Right lobe of liver (tissue), 6 donors: ENCODE data around the gene ZFP64. TPM values are rescaled to one million over a fixed set of nuclear protein-coding genes. Genes with fewer than 3 reads are reported as not detected.

Source experiments
- ATAC-seq, 4 donors: fragments of 200-7000 bp; cut with Tn5 transposase; one replicate each; pipeline ENCODE4 v1.9.1; 2020; ENCODE audit warnings: mild to moderate bottlenecking in 4 of 4, moderate library complexity in 4 of 4
- DNase-seq, 3 donors: peaks; one replicate each; pipeline ENCODE4 v3.0.0-alpha.2; 2020
- H3K27ac ChIP-seq, 3 donors: fragments of 200-600 bp; one replicate each; pipeline ENCODE4 v1.8.0; 2022
- H3K27me3 ChIP-seq, 2 donors: fragments of 200-600 bp; one replicate each; pipeline ENCODE4 v1.8.0; 2022
- H3K36me3 ChIP-seq, 4 donors: fragments of 200-600 bp; sonication (generic) in 1 of 4; one replicate each; pipeline versions ENCODE4 v1.5.1 to v1.8.0; 2017 to 2022; ENCODE audit warnings: control low read depth in 1 of 4
- H3K4me1 ChIP-seq, 4 donors: fragments of 200-600 bp; sonication (generic) in 1 of 4; one replicate each; pipeline versions ENCODE4 v1.5.1 to v1.8.0; 2017 to 2022; ENCODE audit warnings: control low read depth in 1 of 4
- H3K4me3 ChIP-seq, 3 donors: fragments of 200-600 bp; one replicate each; pipeline ENCODE4 v1.8.0; 2022
- H3K9me3 ChIP-seq, 4 donors: fragments of 200-600 bp; sonication (generic) in 1 of 4; one replicate each; pipeline versions ENCODE4 v1.5.1 to v1.8.0; 2017 to 2022; ENCODE audit warnings: control low read depth in 1 of 4
- POLR2A ChIP-seq: fragments of 450-650 bp; IDR thresholded peaks from one replicate; pipeline ENCODE4 v1.6.1; 2017; ENCODE audit warnings: antibody characterized with exemption, mild to moderate bottlenecking
- WGBS: methylation state at CpG from one replicate; pipeline ENCODE4 v1.1.6; 2018; ENCODE audit warnings: low coverage, low lambda C conversion rate; ENCODE audit not compliant: insufficient coverage; ENCODE audit errors: missing lambda C conversion rate; 5-methylcytosine and 5-hydroxymethylcytosine counted together
- intact Hi-C, 2 donors: fragments of 100-400 bp; cut with DNase I; formaldehyde crosslinking; loops; one replicate each; pipeline versions ENCODE4 v1.11.2 to v1.14.1; 2022
- total RNA-seq, 6 experiments: library from RNA; depleted of rRNA in 2 of 6; stranded (reverse); fragments of >200 nt in 2 of 6; fragmentation: NEBNext Ultra II Directional in 3 of 6; extraction: Animal tissue kit (Norgen Biotek cat#: 25700) in 3 of 6; gene quantifications; one replicate each; pipeline versions ENCODE4 v1.1.0 to v1.2.4, GENCODE V29; 2016 to 2023
- TF ChIP-seq, protein P1 (sequence below), 4 donors: fragments of 200-600 bp in 3 of 4; fragments of 450-650 bp in 1 of 4; IDR thresholded peaks; one replicate each; pipeline versions ENCODE4 v1.5.1 to v1.8.0; 2016 to 2022; ENCODE audit warnings: antibody characterized with exemption in 4 of 4, mild to moderate bottlenecking in 2 of 4
- donor health status: DM: no; HTN: yes; CAD: no.
- donor health status: DM: no; HTN: no; CAD: no.
- donor health status: DM: no; HTN: no; CAD: no.
- donor health status: DM: no; HTN: yes; CAD: no.
- donor health status: DM: no; HTN: yes; CAD: no.

The ZFP64 gene
- total RNA-seq, 6 experiments from 2014 or later = 6.0 to 11.6 (median 7.2) TPM

DNA sequence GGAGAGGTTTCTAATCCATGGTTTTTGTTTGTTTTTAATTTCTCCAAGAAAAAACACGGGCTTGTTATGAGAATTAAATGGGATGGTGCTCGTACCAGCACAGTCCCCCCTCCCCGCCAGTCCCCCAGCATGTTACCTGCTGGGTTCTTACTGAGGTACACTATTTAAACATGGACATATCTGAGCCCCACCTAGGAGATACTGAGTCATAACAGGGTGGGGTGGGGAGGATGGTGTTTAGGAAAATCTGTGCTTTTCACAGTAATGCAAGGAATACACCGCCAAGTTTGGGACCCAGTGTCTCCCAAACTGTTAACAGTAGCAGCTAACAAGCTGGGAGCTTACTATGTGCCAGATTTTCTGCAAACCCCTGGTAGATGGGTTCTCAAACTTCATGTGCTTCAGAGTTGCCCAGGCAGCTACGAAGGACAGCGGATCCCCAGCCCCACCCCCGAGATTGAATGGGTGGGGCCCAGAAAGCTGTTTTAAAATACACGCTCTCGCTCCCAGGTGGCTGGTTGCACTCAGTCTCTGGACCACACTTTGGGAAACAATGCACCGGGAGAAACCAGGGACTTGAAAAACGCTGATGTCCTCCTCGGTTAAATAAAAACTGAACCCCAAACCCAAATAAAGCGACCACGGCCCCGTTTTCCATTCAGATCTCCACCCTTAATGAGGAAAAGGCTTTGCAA is 995 bp downstream of the ZFP64 start:
- WGBS = 15% methylated on average over 12 of the region's 15 CpGs
- no peaks in the 10 kb centered on the region for H3K9me3 ChIP-seq
- H3K36me3 ChIP-seq = peaks cover 0 to 9% (median 0%) of the 10 kb centered on the region in 4 donors
- H3K4me1 ChIP-seq = peaks cover 0 to 8% (median 3%) of the 10 kb centered on the region in 4 donors
- peak overlapping the region; percentile 83 to 97 (median 88) for H3K4me3 ChIP-seq
- peak; percentile 15 to 52 (median 41) for ATAC-seq
- TF ChIP-seq POLR2A = no peak
- TF ChIP-seq, protein P1, sequence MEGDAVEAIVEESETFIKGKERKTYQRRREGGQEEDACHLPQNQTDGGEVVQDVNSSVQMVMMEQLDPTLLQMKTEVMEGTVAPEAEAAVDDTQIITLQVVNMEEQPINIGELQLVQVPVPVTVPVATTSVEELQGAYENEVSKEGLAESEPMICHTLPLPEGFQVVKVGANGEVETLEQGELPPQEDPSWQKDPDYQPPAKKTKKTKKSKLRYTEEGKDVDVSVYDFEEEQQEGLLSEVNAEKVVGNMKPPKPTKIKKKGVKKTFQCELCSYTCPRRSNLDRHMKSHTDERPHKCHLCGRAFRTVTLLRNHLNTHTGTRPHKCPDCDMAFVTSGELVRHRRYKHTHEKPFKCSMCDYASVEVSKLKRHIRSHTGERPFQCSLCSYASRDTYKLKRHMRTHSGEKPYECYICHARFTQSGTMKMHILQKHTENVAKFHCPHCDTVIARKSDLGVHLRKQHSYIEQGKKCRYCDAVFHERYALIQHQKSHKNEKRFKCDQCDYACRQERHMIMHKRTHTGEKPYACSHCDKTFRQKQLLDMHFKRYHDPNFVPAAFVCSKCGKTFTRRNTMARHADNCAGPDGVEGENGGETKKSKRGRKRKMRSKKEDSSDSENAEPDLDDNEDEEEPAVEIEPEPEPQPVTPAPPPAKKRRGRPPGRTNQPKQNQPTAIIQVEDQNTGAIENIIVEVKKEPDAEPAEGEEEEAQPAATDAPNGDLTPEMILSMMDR (IDR thresholded peaks at IDR 0.05) = no peak
- intact Hi-C loops = no loop called here
- H3K27ac ChIP-seq = peak overlapping the region; percentile 85 to 93 (median 89)
- H3K27me3 ChIP-seq = no peaks in the 10 kb centered on the region
- DNase-seq = peak in 2 of 3 donors; percentile 29 to 48

DNA sequence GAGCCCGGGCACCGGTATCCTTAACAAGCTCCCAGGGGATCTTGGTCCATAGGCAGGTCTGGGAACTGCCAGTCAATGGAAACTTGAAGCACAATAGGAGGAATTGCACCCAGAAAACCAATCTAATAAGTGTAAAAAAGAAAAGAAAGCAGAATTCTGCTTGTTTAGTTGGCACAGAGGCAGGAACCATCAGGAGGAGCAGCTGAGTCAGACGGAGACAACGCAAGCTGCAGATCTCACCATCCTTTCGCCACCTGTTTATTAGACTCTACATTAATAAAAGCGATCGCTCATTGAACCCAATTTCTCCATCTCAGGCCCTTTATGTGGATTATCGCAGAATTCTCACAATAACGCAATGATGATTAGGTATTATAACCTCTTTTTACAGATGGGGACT is 9.8 kb downstream of the ZFP64 start:
- no peak for ATAC-seq
- TF ChIP-seq, protein P1 (IDR thresholded peaks at IDR 0.05) = no peak
- TF ChIP-seq POLR2A = no peak
- Histone ChIP-seq H3K27ac (no peak overlapping the region), H3K4me3 (no peak overlapping the region), H3K4me1 (peaks cover 0 to 14% (median 0%) of the 10 kb centered on the region in 4 donors), H3K27me3 (no peaks in the 10 kb centered on the region), H3K9me3 (no peaks in the 10 kb centered on the region), H3K36me3 (peaks cover 0 to 22% (median 0%) of the 10 kb centered on the region in 4 donors)
- WGBS = 98% methylated on average over 7 of the region's 9 CpGs
- DNase-seq = no peak
- intact Hi-C loops = no loop called here

DNA sequence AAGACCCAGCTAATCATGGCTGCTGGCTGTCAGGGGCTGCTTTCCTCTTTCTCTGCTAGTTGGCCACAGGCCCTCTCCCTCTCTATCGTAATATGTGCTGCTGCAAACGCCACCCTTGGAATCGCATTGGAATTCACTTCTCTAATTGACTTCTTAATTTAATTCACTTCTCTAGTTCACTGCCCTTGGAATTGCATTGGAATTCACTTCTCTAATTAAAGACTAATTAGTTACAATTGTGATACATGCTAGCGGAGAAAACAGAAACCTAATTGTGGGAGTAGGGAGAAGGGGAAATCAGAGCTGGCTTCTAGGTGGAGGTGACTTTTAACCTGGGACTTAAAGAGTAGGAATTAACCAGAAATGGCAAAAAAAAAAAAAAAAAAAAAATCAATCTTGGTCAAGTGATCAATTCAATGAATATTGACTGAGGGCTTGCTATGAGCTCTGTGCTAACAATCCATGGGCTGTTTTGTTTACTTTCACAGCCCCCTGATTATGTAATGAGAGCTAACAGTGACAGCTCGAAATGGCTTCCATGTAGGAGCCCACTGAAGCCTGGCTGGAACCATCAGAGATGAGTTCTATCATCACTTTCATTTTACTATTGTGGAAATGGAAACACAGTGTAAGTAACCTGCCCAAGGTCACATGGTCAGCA is 11.3 kb downstream of the ZFP64 start:
- intact Hi-C loops = no loop called here
- Histone ChIP-seq H3K27ac (no peak overlapping the region), H3K4me3 (no peak overlapping the region), H3K9me3 (no peaks in the 10 kb centered on the region), H3K4me1 (peaks cover 0 to 14% (median 0%) of the 10 kb centered on the region in 4 donors), H3K36me3 (peaks cover 0 to 13% (median 0%) of the 10 kb centered on the region in 4 donors), H3K27me3 (no peaks in the 10 kb centered on the region)
- no peak for DNase-seq
- WGBS = 91% methylated on average over 5 of the region's 5 CpGs
- no peak for TF ChIP-seq POLR2A
- TF ChIP-seq, protein P1 (IDR thresholded peaks at IDR 0.05) = no peak
- peak in 1 of 4 donors; percentile 30 for ATAC-seq

DNA sequence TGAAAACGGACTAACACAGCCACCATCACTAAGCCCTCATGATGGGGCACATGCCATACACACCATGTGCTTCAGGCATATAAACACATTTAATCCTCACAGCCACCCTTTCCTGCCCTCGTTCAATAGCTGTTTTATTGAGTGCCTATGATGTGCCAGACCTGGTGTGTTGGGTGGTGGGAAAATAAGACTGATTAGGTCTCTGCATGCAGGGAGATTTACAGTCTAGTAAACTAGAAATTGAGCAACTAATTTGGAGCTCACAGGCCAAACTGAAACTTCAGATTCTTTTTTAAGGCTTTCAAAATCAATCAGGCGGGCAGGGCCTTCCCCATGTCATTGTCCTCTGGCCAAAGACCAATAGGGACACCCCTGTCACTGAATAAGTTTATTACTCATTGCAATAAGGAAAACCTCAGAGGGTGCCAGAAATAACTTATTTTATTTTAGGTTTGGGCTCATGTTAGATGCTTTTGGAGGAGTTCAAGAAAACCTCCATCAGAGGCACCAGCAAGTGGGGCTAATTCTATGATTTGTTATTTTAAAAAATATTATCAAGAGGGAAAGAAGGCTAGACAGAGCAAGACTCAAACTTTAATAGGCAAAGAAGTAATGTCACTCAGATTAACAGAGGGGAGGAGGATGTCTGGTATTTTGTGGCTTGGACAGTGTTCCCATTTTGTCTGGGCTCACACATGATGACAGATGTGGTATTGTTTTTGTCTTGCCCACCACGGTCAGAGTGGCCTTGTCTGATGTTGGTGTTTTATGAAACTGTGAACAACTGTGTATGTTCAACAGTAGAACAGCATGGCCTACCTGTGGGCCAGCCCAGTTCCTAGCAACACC is 12.0 kb downstream of the ZFP64 start:
- Histone ChIP-seq H3K36me3 (peaks cover 0 to 5% (median 0%) of the 10 kb centered on the region in 4 donors), H3K4me3 (no peak overlapping the region), H3K9me3 (no peaks in the 10 kb centered on the region), H3K4me1 (peaks cover 0 to 14% (median 0%) of the 10 kb centered on the region in 4 donors), H3K27me3 (no peaks in the 10 kb centered on the region), H3K27ac (no peak overlapping the region)
- DNase-seq (no peak), ATAC-seq (peak in 2 of 4 donors; percentile 45 to 74)
- WGBS = 45% methylated on average over 4 of the region's 4 CpGs
- intact Hi-C loops = no loop called here
- no peak for TF ChIP-seq POLR2A
- TF ChIP-seq, protein P1 (IDR thresholded peaks at IDR 0.05) = no peak
